Measurements from ENCODE around the gene TGM1.

Gene TGM1

GRCh38 chr14:24237463-24237955, 25.5 kb downstream of the TGM1 start:
- Histone ChIP-seq H2BK120ac (ENCODE audit: insufficient read depth, low read length, poor library complexity) (no peak overlapping the region), H2AK5ac (ENCODE audit: low read length) (no peak overlapping the region), H2BK12ac (ENCODE audit: low read length) (no peak overlapping the region), H3K9me3 (ENCODE audit: insufficient read depth, low read depth, low read length) (peaks cover 4% of the 10 kb centered on the region), H4K12ac (ENCODE audit: low read depth, low read length) (no peak overlapping the region), H3K4me2 (ENCODE audit: low read length) (no peak overlapping the region), H2BK5ac (ENCODE audit: low read depth, low read length, poor library complexity) (no peak overlapping the region), H3K18ac (ENCODE audit: low read length) (no peak overlapping the region), H3K14ac (ENCODE audit: low read length) (no peak overlapping the region), H3K36me3 (ENCODE audit: control insufficient read depth in 1 of 2, insufficient read depth in 2 of 2, low read length in 2 of 2) (peaks cover 26 to 47% of the 10 kb centered on the region in 2 experiments), H3K9ac (ENCODE audit: low read length) (no peak overlapping the region), H3K79me1 (ENCODE audit: low read length) (peaks cover 12% of the 10 kb centered on the region), H3K4ac (ENCODE audit: low read depth, low read length) (no peak overlapping the region), H3K27ac (ENCODE audit: low read depth, low read length) (no peak overlapping the region), H2AFZ (ENCODE audit: insufficient read depth, low read length, poor library complexity) (no peak overlapping the region), H3K4me3 (ENCODE audit: low read depth, low read length) (no peak overlapping the region), H3K4me1 (ENCODE audit: control insufficient read depth in 1 of 2, insufficient read depth in 2 of 2, low read length in 2 of 2) (peaks cover 7 to 17% of the 10 kb centered on the region in 2 experiments), H3K23ac (ENCODE audit: low read length) (no peak overlapping the region), H3K79me2 (ENCODE audit: control insufficient read depth, insufficient read depth, low read length, poor library complexity) (peaks cover 8% of the 10 kb centered on the region), H3K27me3 (ENCODE audit: insufficient read depth, low read length) (no peaks in the 10 kb centered on the region), H4K91ac (ENCODE audit: low read depth, low read length) (no peak overlapping the region), H4K8ac (ENCODE audit: low read depth, low read length) (no peak overlapping the region)
- no peak for DNase-seq
- no CpG with 5 or more reads among the region's 2 CpGs for WGBS (ENCODE audit: extremely low coverage, insufficient coverage, insufficient read length)

GRCh38 chr14:24236689-24237462, 26.1 kb downstream of the TGM1 start:
- H4K12ac ChIP-seq (ENCODE audit: low read depth, low read length) = no peak overlapping the region
- no peak overlapping the region for H3K4ac ChIP-seq (ENCODE audit: low read depth, low read length)
- peaks cover 8% of the 10 kb centered on the region for H3K79me2 ChIP-seq (ENCODE audit: control insufficient read depth, insufficient read depth, low read length, poor library complexity)
- no peak for DNase-seq
- no peak overlapping the region for H2AK5ac ChIP-seq (ENCODE audit: low read length)
- H4K8ac ChIP-seq (ENCODE audit: low read depth, low read length) = no peak overlapping the region
- no peak overlapping the region for H2BK120ac ChIP-seq (ENCODE audit: insufficient read depth, low read length, poor library complexity)
- H3K27ac ChIP-seq (ENCODE audit: low read depth, low read length) = no peak overlapping the region
- peaks cover 14% of the 10 kb centered on the region for H3K79me1 ChIP-seq (ENCODE audit: low read length)
- no peak overlapping the region for H2BK12ac ChIP-seq (ENCODE audit: low read length)
- no peak overlapping the region for H2BK5ac ChIP-seq (ENCODE audit: low read depth, low read length, poor library complexity)
- H3K27me3 ChIP-seq (ENCODE audit: insufficient read depth, low read length) = no peaks in the 10 kb centered on the region
- no CpG with 5 or more reads among the region's 6 CpGs for WGBS (ENCODE audit: extremely low coverage, insufficient coverage, insufficient read length)
- H3K9ac ChIP-seq (ENCODE audit: low read length) = no peak overlapping the region
- H3K4me3 ChIP-seq (ENCODE audit: low read depth, low read length) = no peak overlapping the region
- no peak overlapping the region for H2AFZ ChIP-seq (ENCODE audit: insufficient read depth, low read length, poor library complexity)
- no peak overlapping the region for H3K14ac ChIP-seq (ENCODE audit: low read length)
- H3K36me3 ChIP-seq (ENCODE audit: control insufficient read depth in 1 of 2, insufficient read depth in 2 of 2, low read length in 2 of 2) = peaks cover 26 to 47% of the 10 kb centered on the region in 2 experiments
- peaks cover 7 to 17% of the 10 kb centered on the region in 2 experiments for H3K4me1 ChIP-seq (ENCODE audit: control insufficient read depth in 1 of 2, insufficient read depth in 2 of 2, low read length in 2 of 2)
- H3K23ac ChIP-seq (ENCODE audit: low read length) = no peak overlapping the region
- H4K91ac ChIP-seq (ENCODE audit: low read depth, low read length) = no peak overlapping the region
- H3K4me2 ChIP-seq (ENCODE audit: low read length) = no peak overlapping the region
- no peak overlapping the region for H3K18ac ChIP-seq (ENCODE audit: low read length)
- peaks cover 4% of the 10 kb centered on the region for H3K9me3 ChIP-seq (ENCODE audit: insufficient read depth, low read depth, low read length)

- no peak overlapping the region for H3K14ac ChIP-seq (ENCODE audit: low read length)
- no peak overlapping the region for H4K8ac ChIP-seq (ENCODE audit: low read depth, low read length)
- H3K9me3 ChIP-seq (ENCODE audit: insufficient read depth, low read depth, low read length) = peaks cover 4% of the 10 kb centered on the region
- H3K4me3 ChIP-seq (ENCODE audit: low read depth, low read length) = no peak overlapping the region
- H3K27ac ChIP-seq (ENCODE audit: low read depth, low read length) = no peak overlapping the region
- H2BK120ac ChIP-seq (ENCODE audit: insufficient read depth, low read length, poor library complexity) = no peak overlapping the region
- H3K27me3 ChIP-seq (ENCODE audit: insufficient read depth, low read length) = no peaks in the 10 kb centered on the region
- peaks cover 16% of the 10 kb centered on the region for H3K79me1 ChIP-seq (ENCODE audit: low read length)
- no peak overlapping the region for H4K91ac ChIP-seq (ENCODE audit: low read depth, low read length)
- no peak overlapping the region for H2AK5ac ChIP-seq (ENCODE audit: low read length)
- no peak overlapping the region for H3K23ac ChIP-seq (ENCODE audit: low read length)
- H3K79me2 ChIP-seq (ENCODE audit: control insufficient read depth, insufficient read depth, low read length, poor library complexity) = peaks cover 13% of the 10 kb centered on the region
- no peak overlapping the region for H2BK12ac ChIP-seq (ENCODE audit: low read length)
- DNase-seq = no peak
- peaks cover 7 to 15% of the 10 kb centered on the region in 2 experiments for H3K4me1 ChIP-seq (ENCODE audit: control insufficient read depth in 1 of 2, insufficient read depth in 2 of 2, low read length in 2 of 2)
- no peak overlapping the region for H3K9ac ChIP-seq (ENCODE audit: low read length)
- no CpG with 5 or more reads among the region's 5 CpGs for WGBS (ENCODE audit: extremely low coverage, insufficient coverage, insufficient read length)
- H3K4me2 ChIP-seq (ENCODE audit: low read length) = no peak overlapping the region
- no peak overlapping the region for H3K4ac ChIP-seq (ENCODE audit: low read depth, low read length)
- H3K36me3 ChIP-seq (ENCODE audit: control insufficient read depth in 1 of 2, insufficient read depth in 2 of 2, low read length in 2 of 2) = peaks cover 25 to 45% of the 10 kb centered on the region in 2 experiments
- no peak overlapping the region for H2AFZ ChIP-seq (ENCODE audit: insufficient read depth, low read length, poor library complexity)
- no peak overlapping the region for H4K12ac ChIP-seq (ENCODE audit: low read depth, low read length)
- H3K18ac ChIP-seq (ENCODE audit: low read length) = no peak overlapping the region
- no peak overlapping the region for H2BK5ac ChIP-seq (ENCODE audit: low read depth, low read length, poor library complexity)
Measured at GRCh38 chr14:24235804-24236688, 26.9 kb downstream of the TGM1 start.

- no peak overlapping the region for H2AFZ ChIP-seq (ENCODE audit: insufficient read depth, low read length, poor library complexity)
- peaks cover 16% of the 10 kb centered on the region for H3K79me1 ChIP-seq (ENCODE audit: low read length)
- H3K36me3 ChIP-seq (ENCODE audit: control insufficient read depth in 1 of 2, insufficient read depth in 2 of 2, low read length in 2 of 2) = peaks cover 17 to 33% of the 10 kb centered on the region in 2 experiments
- no peak overlapping the region for H2BK5ac ChIP-seq (ENCODE audit: low read depth, low read length, poor library complexity)
- no peak overlapping the region for H2AK5ac ChIP-seq (ENCODE audit: low read length)
- H3K18ac ChIP-seq (ENCODE audit: low read length) = no peak overlapping the region
- H3K9me3 ChIP-seq (ENCODE audit: insufficient read depth, low read depth, low read length) = no peaks in the 10 kb centered on the region
- WGBS (ENCODE audit: extremely low coverage, insufficient coverage, insufficient read length) = no CpG with 5 or more reads among the region's 3 CpGs
- H3K4me1 ChIP-seq (ENCODE audit: control insufficient read depth in 1 of 2, insufficient read depth in 2 of 2, low read length in 2 of 2) = peaks cover 8 to 15% of the 10 kb centered on the region in 2 experiments
- H2BK120ac ChIP-seq (ENCODE audit: insufficient read depth, low read length, poor library complexity) = no peak overlapping the region
- no peak overlapping the region for H3K4me2 ChIP-seq (ENCODE audit: low read length)
- no peak overlapping the region for H2BK12ac ChIP-seq (ENCODE audit: low read length)
- no peak overlapping the region for H4K8ac ChIP-seq (ENCODE audit: low read depth, low read length)
- no peak overlapping the region for H3K27ac ChIP-seq (ENCODE audit: low read depth, low read length)
- no peaks in the 10 kb centered on the region for H3K27me3 ChIP-seq (ENCODE audit: insufficient read depth, low read length)
- no peak overlapping the region for H3K4ac ChIP-seq (ENCODE audit: low read depth, low read length)
- H3K14ac ChIP-seq (ENCODE audit: low read length) = no peak overlapping the region
- peaks cover 15% of the 10 kb centered on the region for H3K79me2 ChIP-seq (ENCODE audit: control insufficient read depth, insufficient read depth, low read length, poor library complexity)
- no peak overlapping the region for H3K9ac ChIP-seq (ENCODE audit: low read length)
- H4K12ac ChIP-seq (ENCODE audit: low read depth, low read length) = no peak overlapping the region
- H3K4me3 ChIP-seq (ENCODE audit: low read depth, low read length) = no peak overlapping the region
- no peak overlapping the region for H4K91ac ChIP-seq (ENCODE audit: low read depth, low read length)
- H3K23ac ChIP-seq (ENCODE audit: low read length) = no peak overlapping the region
- DNase-seq = no peak
Measured at GRCh38 chr14:24234095-24235005, 28.6 kb downstream of the TGM1 start.

Data from trophoblast cell (in vitro differentiated cells and primary cell).